Gastrocnemius medialis (tissue), 4 donors: Measurements from ENCODE around the gene MRPL16. TPM values are rescaled to one million over a fixed set of nuclear protein-coding genes. Genes with fewer than 3 reads are reported as not detected.

ENCODE experiments used
- ATAC-seq, 2 donors: fragments of 150-250 bp; one replicate each; pipeline ENCODE4 v1.9.1; 2016
- DNase-seq, 2 donors: peaks; one replicate each; pipeline ENCODE4 v3.0.0-alpha.2; 2019
- H3K27ac ChIP-seq, 4 donors: fragments of 200-600 bp; sonication (generic); 1 replicate in 1 of 4; 2 replicates in 3 of 4; pipeline ENCODE4 v1.5.1; 2016 to 2018; ENCODE audit warnings: mild to moderate bottlenecking in 2 of 4, moderate library complexity in 1 of 4
- H3K27me3 ChIP-seq, 3 donors: fragments of 200-600 bp; sonication (generic) in 2 of 3; 1 replicate in 1 of 3; 2 replicates in 2 of 3; pipeline versions ENCODE4 v1.5.1 to v1.6.0; 2016 to 2019; ENCODE audit warnings: mild to moderate bottlenecking in 1 of 3, moderate library complexity in 1 of 3
- H3K36me3 ChIP-seq, 2 donors: fragments of 200-600 bp; sonication (generic) in 1 of 2; one replicate each; pipeline ENCODE4 v1.5.1; 2017 to 2018
- H3K4me1 ChIP-seq, 2 donors: fragments of 200-600 bp; sonication (generic) in 1 of 2; one replicate each; pipeline ENCODE4 v1.5.1; 2016 to 2017; ENCODE audit warnings: mild to moderate bottlenecking in 2 of 2
- H3K4me3 ChIP-seq, 4 donors: fragments of 200-600 bp; sonication (generic) in 3 of 4; 1 replicate in 1 of 4; 2 replicates in 3 of 4; pipeline ENCODE4 v1.5.1; 2016 to 2019; ENCODE audit warnings: mild to moderate bottlenecking in 2 of 4
- H3K9me3 ChIP-seq, 3 donors: fragments of 200-600 bp; sonication (generic) in 2 of 3; 1 replicate in 1 of 3; 2 replicates in 2 of 3; pipeline ENCODE4 v1.5.1; 2016 to 2019
- CTCF ChIP-seq, 5 experiments: fragments of 450-650 bp in 3 of 5; fragments of 200-600 bp in 2 of 5; sonication (generic) in 2 of 5; IDR thresholded peaks in 4 of 5; conservative IDR thresholded peaks in 1 of 5; 1 replicate in 4 of 5; 2 replicates in 1 of 5; pipeline ENCODE4 v1.5.1; 2016 to 2019; ENCODE audit warnings: antibody characterized with exemption in 5 of 5, mild to moderate bottlenecking in 3 of 5, moderate library complexity in 3 of 5
- POLR2A ChIP-seq, 2 donors: fragments of 450-650 bp; IDR thresholded peaks; one replicate each; pipeline ENCODE4 v1.6.1; 2017; ENCODE audit warnings: antibody characterized with exemption in 2 of 2, mild to moderate bottlenecking in 2 of 2, moderate library complexity in 2 of 2
- in situ Hi-C, 4 donors: fragments of 200-750 bp; cut with MboI; loops; one replicate each; pipeline versions ENCODE4 v1.15.0 to v1.8.0; 2017; ENCODE audit warnings: low sequenced_read_pairs in 4 of 4
- intact Hi-C: fragments of 100-400 bp; cut with DNase I; formaldehyde crosslinking; loops from one replicate; pipeline ENCODE4 v1.15.1; 2023; ENCODE audit warnings: low total_unique reads
- total RNA-seq, 4 donors: library from RNA; depleted of rRNA; stranded (reverse); fragments of >200 nt; gene quantifications; one replicate each; pipeline versions ENCODE4 v1.1.0 to v1.2.3, GENCODE V29; 2016

The MRPL16 gene
- total RNA-seq, 4 donors from 2014 or later, result 33.7 to 78.2 (median 38.3) TPM

- intact Hi-C loops, result no loop called here
Measured at GRCh38 chr11:59842316-59842715, 31.7 kb upstream of the MRPL16 start.

GRCh38 chr11:59841514-59841913 is 30.9 kb upstream of the MRPL16 start:
- Histone ChIP-seq H3K4me3 (no peak overlapping the region), H3K9me3 (no peaks in the 10 kb centered on the region), H3K27me3 (no peaks in the 10 kb centered on the region), H3K4me1 (no peaks in the 10 kb centered on the region), H3K27ac (no peak overlapping the region), H3K36me3 (no peaks in the 10 kb centered on the region)
- no peak for TF ChIP-seq CTCF (IDR thresholded peaks at IDR 0.05 in 4 of 5, conservative IDR thresholded peaks at IDR 0.05 in 1 of 5)
- TF ChIP-seq POLR2A (IDR thresholded peaks at IDR 0.05), result no peak
- intact Hi-C loops, result no loop called here
- DNase-seq (no peak), ATAC-seq (no peak)
- in situ Hi-C loops, result no loop called here

More at GRCh38 chr11:59842316-59842715, 31.7 kb upstream of the MRPL16 start:
- in situ Hi-C loops, result no loop called here
- no peaks in the 10 kb centered on the region for H3K9me3 ChIP-seq
- TF ChIP-seq CTCF (IDR thresholded peaks at IDR 0.05 in 4 of 5, conservative IDR thresholded peaks at IDR 0.05 in 1 of 5) (no peak), POLR2A (IDR thresholded peaks at IDR 0.05) (no peak)
- no peak for DNase-seq
- H3K36me3 ChIP-seq, result no peaks in the 10 kb centered on the region
- H3K27ac ChIP-seq, result no peak overlapping the region
- H3K4me1 ChIP-seq, result no peaks in the 10 kb centered on the region
- no peaks in the 10 kb centered on the region for H3K27me3 ChIP-seq
- ATAC-seq, result no peak
- H3K4me3 ChIP-seq, result no peak overlapping the region

GRCh38 chr11:59839615-59840014 is 29.0 kb upstream of the MRPL16 start:
- H3K27me3 ChIP-seq, result no peaks in the 10 kb centered on the region
- TF ChIP-seq POLR2A (IDR thresholded peaks at IDR 0.05), result no peak
- TF ChIP-seq CTCF (IDR thresholded peaks at IDR 0.05 in 4 of 5, conservative IDR thresholded peaks at IDR 0.05 in 1 of 5), result no peak
- in situ Hi-C loops, result no loop called here
- H3K4me3 ChIP-seq, result no peak overlapping the region
- H3K9me3 ChIP-seq, result no peaks in the 10 kb centered on the region
- no peaks in the 10 kb centered on the region for H3K4me1 ChIP-seq
- no peak for ATAC-seq
- no peak for DNase-seq
- no peak overlapping the region for H3K27ac ChIP-seq
- intact Hi-C loops, result no loop called here
- no peaks in the 10 kb centered on the region for H3K36me3 ChIP-seq

GRCh38 chr11:59833602-59834001 is 23.0 kb upstream of the MRPL16 start:
- TF ChIP-seq POLR2A (IDR thresholded peaks at IDR 0.05) (no peak), CTCF (IDR thresholded peaks at IDR 0.05 in 4 of 5, conservative IDR thresholded peaks at IDR 0.05 in 1 of 5) (no peak)
- H3K9me3 ChIP-seq, result no peaks in the 10 kb centered on the region
- no peak overlapping the region for H3K4me3 ChIP-seq
- H3K4me1 ChIP-seq, result no peaks in the 10 kb centered on the region
- ATAC-seq, result no peak
- no peaks in the 10 kb centered on the region for H3K36me3 ChIP-seq
- intact Hi-C loops (no loop called here), in situ Hi-C loops (no loop called here)
- DNase-seq, result no peak
- H3K27me3 ChIP-seq, result no peaks in the 10 kb centered on the region
- H3K27ac ChIP-seq, result no peak overlapping the region

GRCh38 chr11:59829358-59829757 is 18.8 kb upstream of the MRPL16 start:
- no peak for ATAC-seq
- no peaks in the 10 kb centered on the region for H3K4me1 ChIP-seq
- DNase-seq, result no peak
- H3K27ac ChIP-seq, result no peak overlapping the region
- H3K27me3 ChIP-seq, result no peaks in the 10 kb centered on the region
- TF ChIP-seq CTCF (IDR thresholded peaks at IDR 0.05 in 4 of 5, conservative IDR thresholded peaks at IDR 0.05 in 1 of 5) (no peak), POLR2A (IDR thresholded peaks at IDR 0.05) (no peak)
- no peak overlapping the region for H3K4me3 ChIP-seq
- intact Hi-C loops, result loop anchor here (10.0 kb wide), 1 partner anchor 365 kb away; no protein-coding TSS in a partner anchor
- no peaks in the 10 kb centered on the region for H3K36me3 ChIP-seq
- H3K9me3 ChIP-seq, result no peaks in the 10 kb centered on the region
- in situ Hi-C loops, result no loop called here
